Spleen (tissue), 11 donors: ENCODE results near the gene DDX51. TPM values are rescaled to one million over a fixed set of nuclear protein-coding genes. Genes with fewer than 3 reads are reported as not detected.
A peak's percentile ranks its signal among the peaks of the same experiment; 100 is the strongest.

Experiments used
- DNase-seq: peaks from one replicate; pipeline ENCODE4 v3.0.0-alpha.2; 2020
- H3K27ac ChIP-seq, 8 donors: fragments of 200-600 bp; sonication (generic) in 7 of 8; 1 replicate in 4 of 8; 2 replicates in 4 of 8; pipeline versions ENCODE4 v1.5.0 to v1.8.0; 2016 to 2021; ENCODE audit warnings: inconsistent platforms in 4 of 8, mild to moderate bottlenecking in 4 of 8, moderate library complexity in 1 of 8
- H3K27me3 ChIP-seq, 7 donors: fragments of 200-600 bp; sonication (generic) in 6 of 7; replicated peaks in 1 of 7; 1 replicate in 4 of 7; 2 replicates in 3 of 7; pipeline versions ENCODE4 v1.5.0 to v1.8.0; 2016 to 2021; ENCODE audit warnings: inconsistent platforms in 3 of 7, mild to moderate bottlenecking in 1 of 7
- H3K36me3 ChIP-seq, 6 donors: fragments of 200-600 bp; sonication (generic) in 5 of 6; 1 replicate in 4 of 6; 2 replicates in 2 of 6; pipeline versions ENCODE4 v1.5.0 to v1.8.0; 2016 to 2021; ENCODE audit warnings: inconsistent platforms in 2 of 6
- H3K4me1 ChIP-seq, 6 donors: fragments of 200-600 bp; sonication (generic) in 5 of 6; 1 replicate in 3 of 6; 2 replicates in 3 of 6; pipeline versions ENCODE4 v1.5.0 to v1.8.0; 2016 to 2021; ENCODE audit warnings: inconsistent platforms in 3 of 6
- H3K4me3 ChIP-seq, 8 donors: fragments of 200-600 bp; sonication (generic) in 7 of 8; 1 replicate in 4 of 8; 2 replicates in 4 of 8; pipeline versions ENCODE4 v1.5.0 to v1.8.0; 2016 to 2021; ENCODE audit warnings: inconsistent platforms in 4 of 8, mild to moderate bottlenecking in 4 of 8, moderate library complexity in 2 of 8
- H3K9me3 ChIP-seq, 8 donors: fragments of 200-600 bp; sonication (generic) in 7 of 8; 1 replicate in 4 of 8; 2 replicates in 4 of 8; pipeline versions ENCODE4 v1.5.0 to v1.8.0; 2016 to 2021; ENCODE audit warnings: inconsistent platforms in 4 of 8
- POLR2A ChIP-seq, 3 donors: fragments of 450-650 bp; IDR thresholded peaks; one replicate each; pipeline ENCODE4 v1.5.1; 2017; ENCODE audit warnings: antibody characterized with exemption in 3 of 3, mild to moderate bottlenecking in 1 of 3
- POLR2AphosphoS5 ChIP-seq, 3 donors: sonication (generic); formaldehyde crosslinking; IDR thresholded peaks; one replicate each; pipeline ENCODE4 v1.5.1; 2017; ENCODE audit warnings: antibody characterized with exemption in 3 of 3
- WGBS, 5 donors: extraction: QIAGEN DNeasy Blood & Tissue Kit in 3 of 5; methylation state at CpG; one replicate each; pipeline versions ENCODE4 v1.1.5 to v1.1.7; 2013 to 2018; 5-methylcytosine and 5-hydroxymethylcytosine counted together
- intact Hi-C: fragments of 100-400 bp; cut with DNase I; formaldehyde crosslinking; loops from one replicate; pipeline ENCODE4 v1.15.0; 2023; ENCODE audit warnings: low total_unique reads
- polyA plus RNA-seq, 3 donors: library from polyadenylated mRNA; stranded (reverse); fragments of 200-250 nt; gene quantifications; one replicate each; pipeline ENCODE4 v1.2.1, GENCODE V29; 2013
- total RNA-seq, 7 donors: library from RNA; depleted of rRNA in 3 of 7; stranded (reverse); fragments of >200 nt in 3 of 7; fragmentation: NEBNext Ultra II Directional in 4 of 7; extraction: Animal tissue kit (Norgen Biotek cat#: 25700) in 4 of 7; gene quantifications; one replicate each; pipeline versions ENCODE4 v1.1.0 to v1.2.1, GENCODE V29; 2016 to 2021
- TF ChIP-seq, protein P1 (sequence below), 11 experiments: fragments of 200-600 bp in 7 of 11; fragments of 450-650 bp in 4 of 11; sonication (generic) in 4 of 11; IDR thresholded peaks in 8 of 11; conservative IDR thresholded peaks in 3 of 11; 1 replicate in 7 of 11; 2 replicates in 4 of 11; pipeline versions ENCODE4 v1.4.0 to v1.8.0; 2016 to 2021; ENCODE audit warnings: antibody characterized with exemption in 11 of 11, inconsistent platforms in 4 of 11, mild to moderate bottlenecking in 1 of 11
- donor health status: healthy with polysubstance abuse.
- donor health status: DM: no; HTN: no; CAD: no; lungs with moderate emphysema.
- donor health status: DM: no; HTN: no; CAD: no.
- donor health status: Bipolar disorder and iron deficiency.
- donor health status: healthy.
- donor health status: DM: no; HTN: no; CAD: no.
- donor health status: DM: yes; HTN: yes; CAD: no.

The DDX51 gene
- total and polyA plus RNA-seq, 10 donors: 16.9 to 36.0 (median 19.5) TPM

DNA sequence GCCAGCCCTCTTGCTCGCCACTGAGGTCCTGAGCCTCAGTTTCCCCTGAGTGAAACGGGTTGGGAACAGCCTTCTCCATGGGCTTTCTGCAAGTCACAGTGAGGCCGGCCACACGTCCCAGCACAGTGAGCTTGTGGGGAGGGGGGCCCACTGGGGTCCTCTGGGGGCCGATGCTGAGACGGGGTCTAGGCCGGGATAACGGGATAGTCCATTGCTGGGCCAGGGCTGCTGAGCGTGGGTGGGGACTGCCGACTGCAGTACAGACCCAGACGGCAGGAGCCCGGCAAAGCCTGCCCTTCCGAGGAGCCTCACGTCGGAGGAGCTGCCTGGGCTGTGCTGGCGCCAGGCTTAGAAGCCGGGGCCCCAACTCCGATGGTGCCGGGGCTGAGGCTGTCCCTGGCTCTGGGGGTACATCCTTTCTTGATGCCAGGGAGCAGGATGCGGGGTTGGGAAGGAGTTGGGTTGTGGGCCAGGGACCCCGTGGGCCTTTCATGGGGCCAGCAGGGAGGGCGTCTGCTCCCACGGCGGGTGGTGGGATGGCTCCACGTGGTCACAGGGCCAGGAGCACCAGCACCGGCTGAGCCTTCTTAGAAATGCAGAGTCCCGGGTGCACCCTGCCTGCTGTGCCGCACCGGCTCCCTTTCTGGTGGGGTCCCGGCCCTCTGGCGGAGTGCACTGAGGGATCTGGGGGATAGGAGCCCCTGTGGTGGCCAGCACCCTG, 24.4 kb upstream of the DDX51 start:
- H3K36me3 ChIP-seq: no peaks in the 10 kb centered on the region
- peaks cover 0 to 61% (median 28%) of the 10 kb centered on the region in 7 donors for H3K27me3 ChIP-seq
- intact Hi-C loops: no loop called here
- no peaks in the 10 kb centered on the region for H3K9me3 ChIP-seq
- H3K27ac ChIP-seq: no peak overlapping the region
- no peak overlapping the region for H3K4me3 ChIP-seq
- peaks cover 0 to 4% (median 2%) of the 10 kb centered on the region in 6 donors for H3K4me1 ChIP-seq
- peak; percentile 59 for DNase-seq
- TF ChIP-seq POLR2AphosphoS5 (IDR thresholded peaks at IDR 0.05) (no peak), POLR2A (IDR thresholded peaks at IDR 0.05) (no peak)
- WGBS, 5 donors: 87 to 94% (median 92%) methylated on average over 7 to 31 of the region's 31 CpGs

DNA sequence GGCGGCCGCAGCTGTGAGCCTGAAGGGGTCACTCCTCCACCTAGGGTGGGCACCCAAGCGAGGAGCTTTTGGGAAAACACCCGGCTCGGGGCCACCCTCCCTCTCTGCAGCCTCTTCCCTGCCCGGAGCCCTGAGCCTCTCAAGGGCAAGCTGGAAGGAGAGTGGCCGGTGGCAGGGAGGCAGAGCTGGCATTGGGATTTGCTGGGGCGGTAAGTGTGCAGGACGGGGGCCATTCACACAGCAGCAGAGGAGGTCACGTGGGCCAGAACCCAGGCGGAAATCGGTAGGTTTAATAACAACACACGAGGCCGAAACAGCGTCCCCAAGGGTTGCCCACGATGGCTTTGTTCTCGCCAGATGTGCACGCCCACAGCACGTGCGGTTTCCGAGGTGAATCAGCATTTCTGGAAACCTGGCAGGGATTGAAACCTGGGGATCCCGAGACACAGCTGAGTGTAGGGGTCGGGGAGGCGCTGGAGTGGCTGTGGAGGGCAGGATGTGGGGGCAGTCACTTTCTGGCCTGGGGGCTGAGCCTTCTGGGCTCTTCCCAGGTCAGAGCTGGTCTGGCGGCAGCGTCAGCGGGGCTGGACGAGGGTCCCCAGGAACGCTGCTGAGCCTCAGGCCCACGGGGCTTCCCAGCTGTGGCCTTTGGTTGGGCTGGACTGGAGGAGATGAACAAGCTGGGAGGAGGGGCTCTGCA, 23.6 kb upstream of the DDX51 start:
- Histone ChIP-seq H3K27me3 (peaks cover 0 to 61% (median 25%) of the 10 kb centered on the region in 7 donors), H3K9me3 (no peaks in the 10 kb centered on the region), H3K4me3 (no peak overlapping the region), H3K27ac (no peak overlapping the region), H3K4me1 (peaks cover 0 to 11% (median 9%) of the 10 kb centered on the region in 6 donors), H3K36me3 (no peaks in the 10 kb centered on the region)
- intact Hi-C loops: no loop called here
- TF ChIP-seq, protein P1, sequence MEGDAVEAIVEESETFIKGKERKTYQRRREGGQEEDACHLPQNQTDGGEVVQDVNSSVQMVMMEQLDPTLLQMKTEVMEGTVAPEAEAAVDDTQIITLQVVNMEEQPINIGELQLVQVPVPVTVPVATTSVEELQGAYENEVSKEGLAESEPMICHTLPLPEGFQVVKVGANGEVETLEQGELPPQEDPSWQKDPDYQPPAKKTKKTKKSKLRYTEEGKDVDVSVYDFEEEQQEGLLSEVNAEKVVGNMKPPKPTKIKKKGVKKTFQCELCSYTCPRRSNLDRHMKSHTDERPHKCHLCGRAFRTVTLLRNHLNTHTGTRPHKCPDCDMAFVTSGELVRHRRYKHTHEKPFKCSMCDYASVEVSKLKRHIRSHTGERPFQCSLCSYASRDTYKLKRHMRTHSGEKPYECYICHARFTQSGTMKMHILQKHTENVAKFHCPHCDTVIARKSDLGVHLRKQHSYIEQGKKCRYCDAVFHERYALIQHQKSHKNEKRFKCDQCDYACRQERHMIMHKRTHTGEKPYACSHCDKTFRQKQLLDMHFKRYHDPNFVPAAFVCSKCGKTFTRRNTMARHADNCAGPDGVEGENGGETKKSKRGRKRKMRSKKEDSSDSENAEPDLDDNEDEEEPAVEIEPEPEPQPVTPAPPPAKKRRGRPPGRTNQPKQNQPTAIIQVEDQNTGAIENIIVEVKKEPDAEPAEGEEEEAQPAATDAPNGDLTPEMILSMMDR (IDR thresholded peaks at IDR 0.05 in 8 of 11, conservative IDR thresholded peaks at IDR 0.05 in 3 of 11): no peak
- TF ChIP-seq POLR2AphosphoS5 (IDR thresholded peaks at IDR 0.05) (no peak), POLR2A (IDR thresholded peaks at IDR 0.05) (no peak)
- DNase-seq: peak; percentile 63
- 61 to 75% (median 69%) methylated on average over 23 to 30 of the region's 30 CpGs for WGBS, 5 donors

DNA sequence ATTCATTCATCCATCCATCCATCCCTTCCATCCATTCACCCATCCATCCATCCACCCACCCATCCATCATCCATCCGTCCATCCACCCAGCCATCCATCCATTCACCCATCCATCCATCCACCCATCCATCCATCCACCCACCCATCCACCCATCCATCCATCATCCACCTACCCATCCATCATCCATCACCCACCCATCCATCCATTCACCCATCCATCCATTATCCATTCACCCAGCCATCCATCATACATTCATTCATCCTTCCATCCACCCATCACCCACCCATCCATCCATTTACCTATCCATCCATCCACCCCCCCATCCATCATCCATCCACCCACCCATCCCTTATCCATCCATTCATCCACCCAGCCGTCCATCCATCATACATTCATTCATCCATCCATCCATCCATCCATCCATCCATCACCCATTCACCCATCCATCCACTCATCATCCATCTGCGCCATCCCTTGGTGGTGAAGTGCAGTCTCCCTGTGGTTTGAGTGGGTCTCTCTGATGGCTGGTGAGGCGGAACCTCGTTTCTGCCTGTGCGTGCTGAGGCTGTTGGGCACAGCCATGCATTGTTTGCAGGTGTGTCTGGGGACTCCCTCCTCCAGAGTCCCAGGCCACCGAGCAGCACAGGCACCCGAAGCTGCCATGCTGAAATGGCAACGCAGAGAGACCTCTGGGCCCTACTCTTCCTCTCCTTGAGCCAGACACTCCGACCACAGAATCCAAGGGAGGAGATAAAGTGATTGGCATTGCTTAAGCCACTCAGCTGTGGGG, 22.9 kb upstream of the DDX51 start:
- Histone ChIP-seq H3K9me3 (no peaks in the 10 kb centered on the region), H3K27ac (no peak overlapping the region), H3K4me1 (peaks cover 0 to 19% (median 12%) of the 10 kb centered on the region in 6 donors), H3K27me3 (peaks cover 0 to 54% (median 18%) of the 10 kb centered on the region in 7 donors), H3K4me3 (no peak overlapping the region), H3K36me3 (no peaks in the 10 kb centered on the region)
- no peak for DNase-seq
- 80 to 94% (median 90%) methylated on average over 10 of the region's 10 CpGs for WGBS, 5 donors
- TF ChIP-seq POLR2AphosphoS5 (IDR thresholded peaks at IDR 0.05) (no peak), POLR2A (IDR thresholded peaks at IDR 0.05) (no peak)
- intact Hi-C loops: no loop called here

DNA sequence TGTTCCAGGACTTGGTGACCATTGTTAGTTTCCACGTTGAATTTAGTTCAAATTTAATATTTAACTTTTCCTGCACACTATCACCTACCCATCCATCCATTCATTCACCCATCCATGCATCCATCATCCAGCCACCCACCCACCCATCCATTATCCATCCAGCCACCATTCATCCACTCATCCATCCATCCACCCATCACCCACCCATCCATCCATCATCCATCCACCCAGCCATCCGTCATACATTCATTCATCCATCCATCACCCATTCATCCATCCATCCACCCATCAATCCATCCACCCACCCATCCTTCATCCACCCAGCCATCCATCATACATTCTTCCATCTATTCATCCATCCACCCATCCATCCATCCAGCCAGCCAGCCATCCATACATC, 22.0 kb upstream of the DDX51 start:
- TF ChIP-seq POLR2AphosphoS5 (IDR thresholded peaks at IDR 0.05): no peak
- H3K4me3 ChIP-seq: no peak overlapping the region
- no peaks in the 10 kb centered on the region for H3K36me3 ChIP-seq
- peaks cover 0 to 20% (median 12%) of the 10 kb centered on the region in 6 donors for H3K4me1 ChIP-seq
- H3K9me3 ChIP-seq: no peaks in the 10 kb centered on the region
- DNase-seq: no peak
- intact Hi-C loops: no loop called here
- peaks cover 0 to 44% (median 11%) of the 10 kb centered on the region in 7 donors for H3K27me3 ChIP-seq
- WGBS, 5 donors: 87 to 98% (median 94%) methylated on average over 2 of the region's 2 CpGs
- no peak overlapping the region for H3K27ac ChIP-seq

DNA sequence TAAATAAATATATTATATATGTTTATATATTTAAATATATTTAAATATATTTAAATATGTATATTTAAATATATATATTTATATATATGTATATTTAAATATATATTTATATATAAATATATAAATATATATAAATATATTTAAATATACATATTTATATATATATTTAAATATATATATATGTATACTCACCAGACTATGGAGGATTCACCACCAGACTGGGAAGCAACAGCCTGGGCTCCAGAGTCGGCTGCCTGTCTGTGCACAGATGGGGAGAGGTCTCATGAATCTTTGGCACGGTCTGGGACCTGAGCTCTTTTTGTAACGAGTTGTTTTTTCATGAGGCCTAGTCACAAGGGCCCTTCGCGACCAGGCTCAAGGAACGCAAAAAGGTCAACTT, 21.5 kb upstream of the DDX51 start:
- 94 to 97% (median 95%) methylated on average over 6 of the region's 6 CpGs for WGBS, 5 donors
- Histone ChIP-seq H3K9me3 (no peaks in the 10 kb centered on the region), H3K36me3 (no peaks in the 10 kb centered on the region), H3K27ac (no peak overlapping the region), H3K27me3 (peaks cover 0 to 39% (median 11%) of the 10 kb centered on the region in 7 donors), H3K4me1 (peaks cover 0 to 20% (median 12%) of the 10 kb centered on the region in 6 donors), H3K4me3 (no peak overlapping the region)
- peak; percentile 34 for DNase-seq
- intact Hi-C loops: no loop called here
- no peak for TF ChIP-seq POLR2A (IDR thresholded peaks at IDR 0.05)
